C1 segment of cervical spinal cord (tissue), 14 donors: Measurements from ENCODE around the gene GABPB1.

ENCODE experiments used
- DNase-seq, 14 donors: peaks; one replicate each; lab custom pipeline; 2025; lab: John Stamatoyannopoulos, UW

The GABPB1 gene

GRCh38 chr15:50278496-50278895 lies 76.5 kb downstream of the GABPB1 start:
- DNase-seq, result no peak

- no peak for DNase-seq
Measured at GRCh38 chr15:50277370-50277769, 77.6 kb downstream of the GABPB1 start.

GRCh38 chr15:50275908-50276307 lies 79.1 kb downstream of the GABPB1 start:
- DNase-seq, result no peak

GRCh38 chr15:50275091-50275490 lies 79.9 kb downstream of the GABPB1 start:
- DNase-seq, result no peak

GRCh38 chr15:50267577-50267976 lies 87.4 kb downstream of the GABPB1 start:
- no peak for DNase-seq

- no peak for DNase-seq
Measured at GRCh38 chr15:50265620-50266019, 89.4 kb downstream of the GABPB1 start, which contains the start of gene HDC. TSS of gene HDC (minus strand) at chr15:50265726. CDS start at chr15:50265623, 103 bp downstream.

GRCh38 chr15:50262533-50262932 lies 92.5 kb downstream of the GABPB1 start:
- no peak for DNase-seq

- DNase-seq, result no peak
Measured at GRCh38 chr15:50261981-50262380, 93.0 kb downstream of the GABPB1 start.

- no peak for DNase-seq
Measured at GRCh38 chr15:50260969-50261496, 94.0 kb downstream of the GABPB1 start.

GRCh38 chr15:50259276-50259675 lies 95.7 kb downstream of the GABPB1 start:
- no peak for DNase-seq

GRCh38 chr15:50257924-50258323 lies 97.1 kb downstream of the GABPB1 start:
- DNase-seq, result no peak

- DNase-seq, result no peak
Measured at GRCh38 chr15:50257332-50257731, 97.7 kb downstream of the GABPB1 start.

- DNase-seq, result no peak
Measured at GRCh38 chr15:50256188-50257041, 98.6 kb downstream of the GABPB1 start.

GRCh38 chr15:50252556-50252955 lies 102.4 kb downstream of the GABPB1 start:
- no peak for DNase-seq

- DNase-seq, result no peak
Measured at GRCh38 chr15:50251638-50252182, 103.3 kb downstream of the GABPB1 start.

GRCh38 chr15:50250760-50251394 lies 104.1 kb downstream of the GABPB1 start:
- DNase-seq, result no peak

- no peak for DNase-seq
Measured at GRCh38 chr15:50249704-50250103, 105.3 kb downstream of the GABPB1 start.

- no peak for DNase-seq
Measured at GRCh38 chr15:50248994-50249582, 105.9 kb downstream of the GABPB1 start.

GRCh38 chr15:50247819-50248655 lies 107.0 kb downstream of the GABPB1 start:
- DNase-seq, result no peak

GRCh38 chr15:50246631-50247030 lies 108.4 kb downstream of the GABPB1 start:
- no peak for DNase-seq

GRCh38 chr15:50244959-50245624 lies 109.9 kb downstream of the GABPB1 start:
- DNase-seq, result no peak
